22Rv1 (cell line): ENCODE measurements around the gene SLC35F3.

Experiments
- CTCF ChIP-seq: fragments of 450-650 bp; IDR thresholded peaks from 2 replicates; pipeline ENCODE4 v1.5.1; 2017; ENCODE audit warnings: mild to moderate bottlenecking
- ZFX ChIP-seq: fragments of 450-650 bp; IDR thresholded peaks from 2 replicates; pipeline ENCODE4 v1.6.1; 2017; ENCODE audit warnings: antibody characterized with exemption, borderline replicate concordance

DNA sequence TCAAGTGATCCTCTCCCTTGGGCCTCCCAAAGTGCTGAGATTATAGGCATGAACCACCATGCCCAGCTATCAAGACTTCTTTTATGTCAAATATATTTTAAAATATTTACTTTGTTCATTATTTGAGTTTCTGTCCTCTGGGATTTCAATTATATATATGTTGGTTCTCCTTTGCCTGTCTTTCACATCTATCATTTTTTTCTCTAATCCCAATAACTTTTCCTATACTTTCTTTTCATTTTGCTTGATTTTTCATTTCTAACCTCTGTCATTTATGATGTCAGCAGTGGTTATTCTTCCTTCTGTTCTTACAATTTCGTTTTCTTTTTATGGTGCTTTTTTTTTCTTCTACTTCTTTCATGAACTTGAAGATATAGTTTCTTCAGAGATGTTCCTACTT, 47.3 kb downstream of the SLC35F3 start:
- TF ChIP-seq CTCF = no peak
- no peak for TF ChIP-seq ZFX
